Muscle layer of colon (tissue), 2 donors: ENCODE data around the gene FCHSD2.
"Not testable (repeated sequence)": the region's sequence is repeated elsewhere in the genome, so short reads cannot be mapped to it uniquely, and the experiment has no call there.

Experiments used
- H3K27ac ChIP-seq: one replicate; pipeline ENCODE4 v1.7.0; 2013; ENCODE audit warnings: low read depth, mild to moderate bottlenecking, low read length, moderate library complexity
- H3K27me3 ChIP-seq, 2 donors: one replicate each; pipeline ENCODE4 v1.7.0; 2013; ENCODE audit warnings: low read length in 2 of 2, mild to moderate bottlenecking in 2 of 2; ENCODE audit not compliant: insufficient read depth in 2 of 2, control insufficient read depth in 1 of 2
- H3K36me3 ChIP-seq: one replicate; pipeline ENCODE4 v1.7.0; 2013; ENCODE audit warnings: mild to moderate bottlenecking, low read length; ENCODE audit not compliant: insufficient read depth
- H3K4me1 ChIP-seq: one replicate; pipeline ENCODE4 v1.7.0; 2013; ENCODE audit warnings: mild to moderate bottlenecking, low read length; ENCODE audit not compliant: insufficient read depth
- H3K4me3 ChIP-seq, 2 donors: one replicate each; pipeline ENCODE4 v1.7.0; 2013; ENCODE audit warnings: low read length in 2 of 2, low read depth in 1 of 2, mild to moderate bottlenecking in 1 of 2, moderate library complexity in 1 of 2
- H3K9ac ChIP-seq: one replicate; pipeline ENCODE4 v1.7.0; 2013; ENCODE audit warnings: low read length
- H3K9me3 ChIP-seq: one replicate; pipeline ENCODE4 v1.7.0; 2013; ENCODE audit warnings: mild to moderate bottlenecking, low read length
- donor health status: abdominal sarcoma.
- donor health status: Adenocarcinoma of cecum.

FCHSD2 gene

GRCh38 chr11:73040046-73040445, 102.1 kb downstream of the FCHSD2 start:
- Histone ChIP-seq H3K4me1 (no peaks in the 10 kb centered on the region), H3K4me3 (no peak overlapping the region), H3K36me3 (no peaks in the 10 kb centered on the region), H3K9ac (no peak overlapping the region), H3K27ac (no peak overlapping the region), H3K27me3 (no peaks in the 10 kb centered on the region), H3K9me3 (no peaks in the 10 kb centered on the region)

DNA sequence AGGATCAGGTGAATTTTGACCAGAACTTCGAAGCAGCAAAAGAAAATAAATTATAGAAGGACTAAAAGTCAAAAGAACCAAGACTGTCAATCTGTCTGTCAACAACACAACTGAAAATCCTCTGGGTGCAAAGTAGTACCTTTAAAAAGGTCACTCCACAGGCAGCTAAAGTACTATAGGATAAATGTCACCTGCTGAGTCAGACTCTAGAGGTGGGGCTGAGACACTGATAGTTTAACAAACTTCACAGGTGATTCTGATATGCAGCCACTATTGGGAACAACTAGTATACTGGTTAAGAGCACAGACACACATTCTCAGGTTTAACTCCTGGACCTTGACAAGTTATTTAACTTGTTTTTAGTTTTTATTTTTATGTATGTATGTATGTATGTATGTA, 107.3 kb downstream of the FCHSD2 start:
- Histone ChIP-seq H3K4me3 (no peak overlapping the region), H3K4me1 (no peaks in the 10 kb centered on the region), H3K36me3 (no peaks in the 10 kb centered on the region), H3K9ac (no peak overlapping the region), H3K27me3 (no peaks in the 10 kb centered on the region), H3K9me3 (no peaks in the 10 kb centered on the region), H3K27ac (no peak overlapping the region)

DNA sequence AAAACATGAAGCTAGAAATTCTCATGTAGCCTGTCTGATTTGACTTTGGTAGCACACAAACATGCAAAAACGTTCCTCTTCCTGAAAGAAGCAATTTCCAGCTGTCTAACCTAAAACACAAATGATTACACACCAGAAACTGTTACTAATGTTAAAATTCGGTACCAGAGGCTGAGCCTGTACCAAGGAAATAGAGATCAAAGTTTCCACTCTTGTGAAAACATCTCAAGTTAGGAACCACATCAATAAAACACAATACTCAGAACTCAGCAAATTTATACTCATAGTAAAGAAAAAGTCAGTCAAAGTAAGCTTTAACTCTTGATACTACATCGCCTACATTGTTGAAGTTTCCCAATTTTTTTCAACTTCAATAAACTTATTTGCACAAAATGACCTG, 107.8 kb downstream of the FCHSD2 start:
- no peaks in the 10 kb centered on the region for H3K9me3 ChIP-seq
- no peak overlapping the region for H3K27ac ChIP-seq

DNA sequence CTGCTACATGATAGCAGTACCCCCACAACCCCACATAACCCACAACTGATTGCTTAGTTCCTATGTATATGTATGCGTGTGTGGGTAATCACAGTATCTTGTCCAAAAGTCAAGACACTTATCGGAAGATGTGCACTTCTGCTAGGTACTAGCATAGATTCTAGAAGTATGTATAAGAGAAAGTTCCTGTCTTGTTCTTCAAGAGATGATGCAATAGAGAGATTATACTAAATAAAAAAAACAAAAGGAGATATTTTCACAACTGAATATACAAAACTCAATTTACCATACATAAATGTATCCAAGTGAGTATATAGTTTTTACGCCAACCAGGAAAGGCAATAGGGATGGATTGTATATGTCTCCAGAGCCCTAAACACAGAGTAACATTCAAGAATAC, 112.0 kb downstream of the FCHSD2 start:
- no peak overlapping the region for H3K4me3 ChIP-seq
- no peaks in the 10 kb centered on the region for H3K9me3 ChIP-seq
- H3K36me3 ChIP-seq, result no peaks in the 10 kb centered on the region
- H3K9ac ChIP-seq, result no peak overlapping the region
- no peaks in the 10 kb centered on the region for H3K27me3 ChIP-seq
- no peaks in the 10 kb centered on the region for H3K4me1 ChIP-seq
- no peak overlapping the region for H3K27ac ChIP-seq

More for the DNA sequence above, 107.8 kb downstream of the FCHSD2 start:
- no peaks in the 10 kb centered on the region for H3K27me3 ChIP-seq
- no peak overlapping the region for H3K4me3 ChIP-seq
- H3K9ac ChIP-seq, result no peak overlapping the region
- no peaks in the 10 kb centered on the region for H3K4me1 ChIP-seq
- H3K36me3 ChIP-seq, result no peaks in the 10 kb centered on the region

DNA sequence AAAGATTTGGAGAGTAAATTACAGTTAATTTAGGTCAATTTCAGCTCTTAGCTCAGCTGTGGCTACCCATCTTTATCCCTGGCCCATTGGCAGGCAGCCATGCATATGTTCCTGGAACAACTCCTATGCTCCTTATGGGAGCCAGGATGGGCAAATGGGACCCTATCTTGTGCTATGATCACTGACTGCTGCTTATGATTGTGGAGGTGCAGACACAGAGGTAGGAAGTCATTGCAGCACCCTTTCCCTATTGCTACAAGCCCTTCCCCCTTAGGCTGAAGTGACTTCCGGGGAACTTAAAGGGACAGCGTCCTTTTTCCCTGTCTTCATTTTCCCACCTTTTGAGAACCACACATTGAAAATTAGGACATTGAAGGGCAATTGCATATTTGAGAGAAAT, 112.7 kb downstream of the FCHSD2 start:
- no peaks in the 10 kb centered on the region for H3K27me3 ChIP-seq
- no peak overlapping the region for H3K4me3 ChIP-seq
- H3K27ac ChIP-seq, result no peak overlapping the region

GRCh38 chr11:73028611-73029010, 113.5 kb downstream of the FCHSD2 start:
- Histone ChIP-seq H3K27me3 (no peaks in the 10 kb centered on the region), H3K9ac (no peak overlapping the region), H3K27ac (no peak overlapping the region), H3K9me3 (no peaks in the 10 kb centered on the region), H3K36me3 (no peaks in the 10 kb centered on the region), H3K4me3 (no peak overlapping the region), H3K4me1 (no peaks in the 10 kb centered on the region)

More for the DNA sequence above, 112.7 kb downstream of the FCHSD2 start:
- no peak overlapping the region for H3K9ac ChIP-seq
- no peaks in the 10 kb centered on the region for H3K9me3 ChIP-seq
- H3K36me3 ChIP-seq, result no peaks in the 10 kb centered on the region
- no peaks in the 10 kb centered on the region for H3K4me1 ChIP-seq

- H3K27me3 ChIP-seq, H3K9me3 ChIP-seq, H3K36me3 ChIP-seq, H3K27ac ChIP-seq, H3K4me3 ChIP-seq, H3K4me1 ChIP-seq, H3K9ac ChIP-seq: not testable (repeated sequence)
Measured at GRCh38 chr11:73027840-73028239, 114.3 kb downstream of the FCHSD2 start.

- no peaks in the 10 kb centered on the region for H3K9me3 ChIP-seq
- H3K27me3 ChIP-seq, result no peaks in the 10 kb centered on the region
- no peaks in the 10 kb centered on the region for H3K36me3 ChIP-seq
- no peak overlapping the region for H3K4me3 ChIP-seq
- H3K9ac ChIP-seq, result no peak overlapping the region
- H3K27ac ChIP-seq, result no peak overlapping the region
- no peaks in the 10 kb centered on the region for H3K4me1 ChIP-seq
Measured at GRCh38 chr11:73024639-73025038, 117.5 kb downstream of the FCHSD2 start.

DNA sequence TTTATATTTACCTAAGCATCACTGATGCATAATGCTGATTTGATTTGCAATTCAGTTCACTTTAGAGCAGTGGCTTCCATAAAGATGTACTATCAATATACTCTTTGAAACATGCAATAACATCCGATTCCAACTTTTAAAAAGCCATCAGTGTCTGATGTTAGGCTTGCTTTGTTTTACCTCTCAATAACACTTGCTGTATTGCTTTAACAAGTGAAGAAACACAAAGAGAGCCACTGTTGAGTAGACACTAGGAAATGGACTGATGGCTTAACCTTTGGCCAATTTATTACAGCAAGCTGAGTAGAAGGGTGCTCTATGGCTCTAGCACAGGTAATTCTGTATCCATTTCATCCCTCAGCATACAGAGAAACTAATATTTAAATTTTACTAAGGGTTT, 122.1 kb downstream of the FCHSD2 start:
- H3K9ac ChIP-seq, result no peak overlapping the region
- no peak overlapping the region for H3K4me3 ChIP-seq
- no peak overlapping the region for H3K27ac ChIP-seq
- H3K4me1 ChIP-seq, result no peaks in the 10 kb centered on the region
- no peaks in the 10 kb centered on the region for H3K36me3 ChIP-seq
- no peaks in the 10 kb centered on the region for H3K27me3 ChIP-seq
- H3K9me3 ChIP-seq, result no peaks in the 10 kb centered on the region

GRCh38 chr11:73019449-73019848, 122.7 kb downstream of the FCHSD2 start:
- H3K27ac ChIP-seq, result no peak overlapping the region
- no peaks in the 10 kb centered on the region for H3K36me3 ChIP-seq
- no peaks in the 10 kb centered on the region for H3K9me3 ChIP-seq
- H3K9ac ChIP-seq, result no peak overlapping the region
- H3K27me3 ChIP-seq, result no peaks in the 10 kb centered on the region
- H3K4me1 ChIP-seq, result no peaks in the 10 kb centered on the region
- H3K4me3 ChIP-seq, result no peak overlapping the region

DNA sequence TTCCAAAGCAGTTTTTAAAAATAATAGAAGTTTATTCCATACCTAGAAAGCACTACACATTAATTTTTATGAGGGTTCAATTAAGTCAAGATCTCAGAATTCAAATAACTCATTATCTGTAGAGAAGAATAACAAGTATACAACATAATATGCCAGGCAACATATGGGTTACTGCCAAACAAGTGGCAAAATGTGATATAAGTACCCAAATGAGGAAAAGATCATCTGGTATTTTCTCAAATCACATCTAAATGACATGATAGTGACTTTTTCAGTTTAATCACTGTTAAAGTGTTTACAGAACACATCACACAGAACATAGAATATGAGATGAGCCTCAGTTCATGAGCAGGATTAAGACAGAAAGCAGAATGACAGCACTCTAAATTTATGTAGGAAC, 123.3 kb downstream of the FCHSD2 start:
- Histone ChIP-seq H3K9ac (no peak overlapping the region), H3K36me3 (no peaks in the 10 kb centered on the region), H3K27me3 (no peaks in the 10 kb centered on the region), H3K27ac (no peak overlapping the region), H3K4me3 (no peak overlapping the region), H3K9me3 (no peaks in the 10 kb centered on the region), H3K4me1 (no peaks in the 10 kb centered on the region)

DNA sequence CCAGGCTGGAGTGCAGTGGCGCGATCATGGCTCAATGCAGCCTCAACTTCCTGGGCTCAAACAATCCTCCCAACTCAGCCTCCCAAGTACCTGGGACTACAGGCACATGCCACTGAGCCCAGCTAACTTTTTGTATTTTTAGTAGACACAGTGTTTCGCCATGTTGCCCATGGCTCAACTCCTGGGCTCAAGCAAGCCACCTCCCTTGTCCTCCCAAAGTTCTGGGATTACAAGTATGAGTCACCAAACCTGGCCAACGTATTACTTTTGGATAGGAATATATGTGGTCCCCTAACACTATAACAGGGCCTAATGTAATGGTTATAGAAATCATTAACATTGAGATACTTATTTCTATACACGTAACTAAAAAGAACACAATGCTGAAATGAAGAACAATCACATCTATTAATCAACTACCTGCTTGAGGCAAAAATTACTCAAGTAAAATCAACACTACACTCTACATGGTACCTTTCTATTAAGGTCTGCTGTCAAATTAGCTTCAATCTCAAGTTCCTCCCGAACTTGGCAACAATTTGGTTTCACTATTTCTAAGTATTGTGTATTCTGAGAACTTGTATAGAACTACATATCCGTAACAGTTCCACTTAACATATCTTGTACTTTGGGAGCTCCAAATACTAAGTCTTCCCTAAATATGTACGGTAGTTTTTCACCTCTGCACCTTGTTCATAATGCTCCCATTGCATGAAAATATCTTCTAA, 124.9 kb downstream of the FCHSD2 start:
- Histone ChIP-seq H3K27me3 (no peaks in the 10 kb centered on the region), H3K9ac (no peak overlapping the region), H3K4me1 (no peaks in the 10 kb centered on the region), H3K9me3 (no peaks in the 10 kb centered on the region), H3K4me3 (no peak overlapping the region), H3K36me3 (no peaks in the 10 kb centered on the region), H3K27ac (no peak overlapping the region)
